ENCODE data around the gene DNAJC16.

DNAJC16 gene

DNA sequence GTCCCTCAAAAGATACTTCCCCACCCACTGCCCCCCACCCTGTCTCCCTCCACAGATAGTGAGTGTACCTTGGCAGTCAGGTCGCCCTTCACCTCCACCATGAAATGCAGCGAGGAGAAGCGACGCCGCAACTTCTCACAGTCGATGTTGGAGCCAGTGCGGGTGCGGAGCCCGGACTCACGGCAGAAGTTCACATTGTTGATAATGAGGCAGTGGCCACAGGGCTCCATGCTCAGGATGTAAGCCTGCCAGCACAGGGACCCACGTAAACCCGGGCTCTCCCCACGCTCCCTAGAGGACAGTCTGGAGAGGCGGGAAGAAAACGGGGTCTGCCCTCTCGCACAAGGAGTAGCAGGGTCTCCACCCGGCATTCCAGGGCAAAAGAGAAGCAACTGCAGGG is 19.8 kb upstream of the DNAJC16 start:
- Mint-ChIP-seq H3K27me3 (ENCODE audit: low read depth) (no peaks in the 10 kb centered on the region), H3K4me3 (no peak overlapping the region), H3K9me3 (no peaks in the 10 kb centered on the region), H3K4me1 (no peaks in the 10 kb centered on the region), H3K27ac (no peak overlapping the region), H3K36me3 (ENCODE audit: low read depth) (peaks cover 15% of the 10 kb centered on the region)
- TF ChIP-seq, protein P1, sequence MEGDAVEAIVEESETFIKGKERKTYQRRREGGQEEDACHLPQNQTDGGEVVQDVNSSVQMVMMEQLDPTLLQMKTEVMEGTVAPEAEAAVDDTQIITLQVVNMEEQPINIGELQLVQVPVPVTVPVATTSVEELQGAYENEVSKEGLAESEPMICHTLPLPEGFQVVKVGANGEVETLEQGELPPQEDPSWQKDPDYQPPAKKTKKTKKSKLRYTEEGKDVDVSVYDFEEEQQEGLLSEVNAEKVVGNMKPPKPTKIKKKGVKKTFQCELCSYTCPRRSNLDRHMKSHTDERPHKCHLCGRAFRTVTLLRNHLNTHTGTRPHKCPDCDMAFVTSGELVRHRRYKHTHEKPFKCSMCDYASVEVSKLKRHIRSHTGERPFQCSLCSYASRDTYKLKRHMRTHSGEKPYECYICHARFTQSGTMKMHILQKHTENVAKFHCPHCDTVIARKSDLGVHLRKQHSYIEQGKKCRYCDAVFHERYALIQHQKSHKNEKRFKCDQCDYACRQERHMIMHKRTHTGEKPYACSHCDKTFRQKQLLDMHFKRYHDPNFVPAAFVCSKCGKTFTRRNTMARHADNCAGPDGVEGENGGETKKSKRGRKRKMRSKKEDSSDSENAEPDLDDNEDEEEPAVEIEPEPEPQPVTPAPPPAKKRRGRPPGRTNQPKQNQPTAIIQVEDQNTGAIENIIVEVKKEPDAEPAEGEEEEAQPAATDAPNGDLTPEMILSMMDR (IDR thresholded peaks at IDR 0.05; ENCODE audit: unreplicated experiment in 3 of 3) = no peak

DNA sequence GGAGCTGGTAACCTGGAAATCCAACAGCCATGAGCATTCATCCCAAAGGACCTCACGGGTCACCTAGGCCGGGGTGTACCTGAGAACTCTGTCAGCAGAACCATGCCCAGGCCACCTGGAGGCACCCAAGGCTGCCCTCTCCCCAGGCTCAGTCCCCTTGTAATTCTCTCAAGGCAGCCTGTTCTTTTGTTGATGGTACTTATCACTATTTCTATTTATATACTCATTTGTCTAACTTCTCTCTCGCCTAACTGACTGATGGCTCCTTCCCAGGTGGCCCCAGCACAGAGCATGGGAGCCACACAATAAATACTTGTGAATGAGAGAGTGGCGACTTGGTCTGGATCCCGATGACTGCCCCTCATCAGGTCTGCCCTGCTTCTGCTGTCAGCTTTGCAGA is 19.4 kb upstream of the DNAJC16 start:
- Mint-ChIP-seq H3K4me1 (no peaks in the 10 kb centered on the region), H3K9me3 (no peaks in the 10 kb centered on the region), H3K4me3 (no peak overlapping the region), H3K36me3 (ENCODE audit: low read depth) (peaks cover 20% of the 10 kb centered on the region), H3K27me3 (ENCODE audit: low read depth) (no peaks in the 10 kb centered on the region), H3K27ac (no peak overlapping the region)
- TF ChIP-seq, protein P1 (IDR thresholded peaks at IDR 0.05; ENCODE audit: unreplicated experiment in 3 of 3) = no peak

DNA sequence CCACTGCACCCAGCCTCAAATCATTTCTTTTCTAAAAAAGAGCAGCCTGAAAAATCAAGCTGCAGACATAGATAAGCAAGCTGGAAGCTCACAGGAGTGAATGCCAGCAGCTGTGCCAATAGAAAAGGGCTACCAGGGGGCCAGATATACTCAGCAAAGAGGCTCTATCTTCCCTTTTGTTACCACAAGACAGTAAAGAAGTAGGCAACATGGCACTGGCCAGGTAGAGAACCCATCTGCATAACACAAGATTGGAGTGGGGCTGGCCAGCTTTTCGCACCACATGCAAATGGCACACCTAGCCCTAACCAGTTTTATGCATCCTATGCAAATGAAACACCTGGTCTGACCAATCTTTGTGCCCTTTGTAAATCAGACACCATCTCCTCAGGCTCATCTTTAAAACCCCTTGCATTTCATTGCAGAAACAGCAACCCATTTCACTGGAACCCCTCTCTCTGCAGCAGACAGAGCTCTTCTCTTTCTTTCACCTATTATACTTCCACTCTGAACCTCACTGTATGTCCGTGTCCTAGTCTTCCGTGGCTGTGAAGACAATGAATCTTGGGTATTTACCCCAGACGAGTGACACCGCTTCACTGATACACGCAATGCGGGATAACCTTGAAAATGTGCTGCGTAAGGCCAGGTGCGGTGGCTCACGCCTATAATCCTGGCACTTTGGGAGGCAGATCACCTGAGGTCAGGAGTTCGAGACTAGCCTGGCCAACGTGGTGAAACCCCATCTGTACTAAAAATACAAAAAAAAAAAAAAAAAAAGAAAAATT is 17.8 kb upstream of the DNAJC16 start:
- Mint-ChIP-seq H3K27ac (no peak overlapping the region), H3K36me3 (ENCODE audit: low read depth) (peaks cover 25% of the 10 kb centered on the region), H3K4me3 (no peak overlapping the region), H3K27me3 (ENCODE audit: low read depth) (no peaks in the 10 kb centered on the region), H3K9me3 (no peaks in the 10 kb centered on the region), H3K4me1 (no peaks in the 10 kb centered on the region)
- TF ChIP-seq, protein P1 (IDR thresholded peaks at IDR 0.05; ENCODE audit: unreplicated experiment in 3 of 3) = no peak

DNA sequence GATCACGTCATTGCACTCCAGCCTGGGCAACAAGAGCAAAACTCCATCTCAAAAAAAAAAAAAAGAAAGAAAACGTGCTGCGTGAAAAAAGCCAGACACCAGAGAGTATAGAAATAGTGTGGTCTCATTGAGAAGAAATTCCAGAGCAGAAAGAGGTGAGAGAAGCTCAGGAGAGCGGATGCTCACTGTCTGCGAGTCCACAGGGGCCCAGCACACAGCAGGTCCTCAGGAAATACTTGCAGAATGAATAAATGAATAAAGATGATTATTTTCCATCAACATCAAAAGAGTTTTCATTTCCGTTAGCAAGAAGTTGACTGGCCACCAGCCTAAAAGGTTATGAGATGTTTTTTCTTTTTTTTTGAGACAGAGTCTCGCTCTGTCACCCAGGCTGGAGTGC is 17.1 kb upstream of the DNAJC16 start:
- no peak overlapping the region for H3K4me3 Mint-ChIP-seq
- peaks cover 25% of the 10 kb centered on the region for H3K36me3 Mint-ChIP-seq (ENCODE audit: low read depth)
- H3K4me1 Mint-ChIP-seq = no peaks in the 10 kb centered on the region
- no peaks in the 10 kb centered on the region for H3K9me3 Mint-ChIP-seq
- TF ChIP-seq, protein P1 (IDR thresholded peaks at IDR 0.05; ENCODE audit: unreplicated experiment in 3 of 3) = no peak
- no peak overlapping the region for H3K27ac Mint-ChIP-seq
- H3K27me3 Mint-ChIP-seq (ENCODE audit: low read depth) = no peaks in the 10 kb centered on the region

DNA sequence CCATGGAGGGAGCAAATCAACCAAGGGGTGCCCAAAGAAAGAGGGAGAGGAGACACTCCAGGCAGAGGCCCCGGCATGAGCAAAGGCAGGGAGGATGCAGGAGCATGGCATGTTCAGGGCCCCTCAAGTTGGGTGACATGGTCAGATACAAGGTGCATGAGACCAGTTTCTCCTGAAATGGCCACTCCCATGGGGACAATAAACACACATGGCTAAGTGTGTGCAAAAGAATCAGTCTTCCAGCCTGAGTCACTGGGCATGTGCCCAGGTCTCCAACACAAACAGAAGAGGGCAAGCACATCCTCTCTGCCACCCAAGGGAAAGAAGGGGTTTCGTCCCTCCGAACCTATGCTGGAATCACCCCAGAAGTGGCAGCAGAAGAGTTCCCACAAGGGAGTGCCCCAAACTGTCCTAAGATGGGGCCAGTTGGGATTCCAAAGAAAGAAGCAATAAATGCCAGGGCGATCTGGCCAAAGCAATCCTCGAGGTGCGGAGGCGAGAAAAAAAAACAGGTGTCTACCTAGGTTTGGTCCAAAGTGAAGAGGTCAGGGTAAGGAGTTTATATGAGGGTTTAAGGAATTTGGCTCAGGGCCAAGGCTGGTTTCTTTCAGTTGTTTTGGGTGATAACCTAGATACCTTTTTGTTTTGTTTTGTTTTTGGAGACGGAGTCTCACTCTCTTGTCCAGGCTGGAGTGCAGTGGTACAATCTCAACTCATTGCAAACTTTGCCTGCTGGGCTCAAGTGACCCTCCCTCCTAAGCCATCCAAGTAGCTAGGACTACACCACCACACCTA is 15.8 kb upstream of the DNAJC16 start:
- H3K4me3 Mint-ChIP-seq = no peak overlapping the region
- H3K36me3 Mint-ChIP-seq (ENCODE audit: low read depth) = peaks cover 31% of the 10 kb centered on the region
- H3K27me3 Mint-ChIP-seq (ENCODE audit: low read depth) = no peaks in the 10 kb centered on the region
- TF ChIP-seq, protein P1 (IDR thresholded peaks at IDR 0.05; ENCODE audit: unreplicated experiment in 3 of 3) = no peak
- H3K9me3 Mint-ChIP-seq = no peaks in the 10 kb centered on the region
- no peak overlapping the region for H3K27ac Mint-ChIP-seq
- H3K4me1 Mint-ChIP-seq = no peaks in the 10 kb centered on the region

Measured in nephron (organoid).